ENCODE data around the gene USF2.

- no peak for TF ChIP-seq CTCF (conservative IDR thresholded peaks at IDR 0.05 in 1 of 2, IDR thresholded peaks at IDR 0.05 in 1 of 2; ENCODE audit: low read depth in 1 of 2, low read length in 2 of 2)
- no peak for TF ChIP-seq EZH2 (IDR thresholded peaks at IDR 0.05; ENCODE audit: low read length, missing control alignments)
Measured at GRCh38 chr19:35329323-35329722, 60.6 kb downstream of the USF2 start.
